Adipocyte (in vitro differentiated cells): Measurements from ENCODE around the gene AKAP11.

Experiments used
- DNase-seq: peaks from one replicate; pipeline ENCODE4 v3.0.0-alpha.2; 2015; ENCODE audit warnings: low read depth
- H3K27me3 ChIP-seq: replicated peaks from 2 replicates; pipeline ENCODE4 v1.7.0; 2013; ENCODE audit warnings: mild to moderate bottlenecking, low read length, moderate library complexity; ENCODE audit not compliant: control insufficient read depth, insufficient read depth
- H3K36me3 ChIP-seq: 2 replicates; pipeline ENCODE4 v1.7.0; 2013; ENCODE audit warnings: low read length, mild to moderate bottlenecking, moderate library complexity; ENCODE audit not compliant: control insufficient read depth, insufficient read depth, severe bottlenecking
- H3K4me1 ChIP-seq: 2 replicates; pipeline ENCODE4 v1.7.0; 2013; ENCODE audit warnings: mild to moderate bottlenecking, low read length, moderate library complexity; ENCODE audit not compliant: control insufficient read depth, insufficient read depth
- H3K4me3 ChIP-seq: 2 replicates; pipeline ENCODE4 v1.7.0; 2013; ENCODE audit warnings: mild to moderate bottlenecking, low read length, moderate library complexity
- H3K9ac ChIP-seq: 2 replicates; pipeline ENCODE4 v1.7.0; 2013; ENCODE audit warnings: mild to moderate bottlenecking, low read length, moderate library complexity
- H3K9me3 ChIP-seq: 2 replicates; pipeline ENCODE4 v1.7.0; 2013; ENCODE audit warnings: mild to moderate bottlenecking, low read length, moderate library complexity; ENCODE audit not compliant: control insufficient read depth

AKAP11 gene

DNA sequence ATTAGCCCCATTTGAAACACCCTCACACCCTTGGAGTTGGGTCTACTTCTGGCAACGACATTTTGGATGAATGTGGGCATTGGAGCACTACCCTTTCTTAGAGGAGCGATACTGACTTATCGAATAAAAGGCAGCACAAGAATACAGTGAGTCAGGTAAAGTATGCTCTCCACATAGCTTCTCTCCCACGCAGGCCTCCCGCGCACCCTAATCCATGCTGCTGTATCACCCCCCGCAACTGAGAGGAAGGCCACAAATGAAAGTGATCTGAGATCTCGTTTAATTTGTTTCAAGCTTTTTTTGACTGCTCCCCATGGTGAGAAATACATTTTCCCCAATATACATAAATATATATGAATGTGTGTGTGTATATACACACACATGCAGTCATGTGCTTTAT is 25.4 kb upstream of the AKAP11 start:
- H3K9me3 ChIP-seq, result no peaks in the 10 kb centered on the region
- no peak for DNase-seq

DNA sequence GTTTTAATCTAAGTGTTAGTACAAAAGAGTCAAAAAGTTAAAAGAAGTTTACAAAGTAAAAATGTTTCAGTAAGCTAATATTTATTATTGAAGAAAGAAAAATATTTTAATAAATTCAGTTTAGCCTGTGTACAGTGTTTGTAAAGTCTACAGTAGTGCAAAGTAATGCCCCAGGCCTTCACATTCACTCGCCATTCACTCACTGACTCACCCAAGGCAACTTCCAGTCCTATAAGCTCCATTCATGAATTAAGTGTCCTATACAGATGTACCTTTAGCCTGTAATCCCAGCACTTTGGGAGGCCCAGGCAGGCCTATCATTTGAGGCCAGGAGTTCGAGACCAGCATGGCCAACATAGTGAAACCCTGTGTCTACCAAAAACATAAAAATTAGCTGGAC is 24.1 kb upstream of the AKAP11 start:
- DNase-seq, result no peak
- H3K36me3 ChIP-seq, result no peaks in the 10 kb centered on the region
- no peaks in the 10 kb centered on the region for H3K9me3 ChIP-seq
- no peak overlapping the region for H3K4me3 ChIP-seq
- no peaks in the 10 kb centered on the region for H3K27me3 ChIP-seq
- no peaks in the 10 kb centered on the region for H3K4me1 ChIP-seq
- no peak overlapping the region for H3K9ac ChIP-seq

More for the DNA sequence above, 25.4 kb upstream of the AKAP11 start:
- no peak overlapping the region for H3K9ac ChIP-seq
- H3K4me1 ChIP-seq, result no peaks in the 10 kb centered on the region
- H3K36me3 ChIP-seq, result no peaks in the 10 kb centered on the region
- H3K27me3 ChIP-seq, result no peaks in the 10 kb centered on the region
- H3K4me3 ChIP-seq, result no peak overlapping the region

DNA sequence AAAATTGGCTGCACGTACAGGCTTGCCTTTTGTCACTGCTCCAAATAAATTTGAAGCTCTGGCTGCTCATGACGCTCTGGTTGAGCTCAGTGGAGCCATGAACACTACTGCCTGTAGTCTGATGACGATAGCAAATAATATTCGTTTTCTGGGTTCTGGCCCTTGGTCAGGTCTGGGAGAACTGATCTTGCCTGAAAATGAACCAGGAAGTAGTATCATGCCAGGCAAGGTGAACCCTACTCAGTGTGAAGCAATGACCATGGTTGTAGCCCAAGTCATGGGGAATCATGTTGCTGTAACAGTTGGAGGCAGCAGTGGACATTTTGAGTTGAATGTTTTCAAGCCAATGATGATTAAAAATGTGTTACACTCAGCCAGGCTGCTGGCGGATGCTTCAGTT is 16.1 kb upstream of the AKAP11 start:
- Histone ChIP-seq H3K4me3 (no peak overlapping the region), H3K9ac (no peak overlapping the region), H3K27me3 (no peaks in the 10 kb centered on the region), H3K36me3 (no peaks in the 10 kb centered on the region), H3K4me1 (no peaks in the 10 kb centered on the region), H3K9me3 (no peaks in the 10 kb centered on the region)
- no peak for DNase-seq

DNA sequence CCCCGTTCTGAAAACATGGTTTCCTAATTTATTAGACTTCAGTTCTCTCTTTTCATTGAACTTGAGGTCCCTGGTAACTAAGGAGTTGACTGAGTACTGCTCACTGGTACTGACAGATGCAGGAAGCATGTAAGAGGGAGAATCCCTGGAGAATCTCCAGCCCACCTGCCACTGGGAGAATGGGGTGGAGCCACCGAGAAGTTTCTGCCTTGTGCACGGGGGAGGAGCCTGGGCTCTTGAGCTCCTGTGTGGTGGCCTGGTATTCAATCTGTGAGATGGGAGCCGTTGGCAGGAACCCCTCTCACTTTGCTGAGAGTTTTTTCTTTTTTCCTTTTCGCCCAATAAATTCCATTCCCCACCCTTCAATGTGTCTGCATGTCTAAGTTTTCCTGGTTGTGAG is 13.2 kb upstream of the AKAP11 start:
- Histone ChIP-seq H3K36me3 (no peaks in the 10 kb centered on the region), H3K27me3 (no peaks in the 10 kb centered on the region), H3K4me1 (no peaks in the 10 kb centered on the region), H3K4me3 (no peak overlapping the region), H3K9me3 (no peaks in the 10 kb centered on the region), H3K9ac (no peak overlapping the region)
- DNase-seq, result no peak

DNA sequence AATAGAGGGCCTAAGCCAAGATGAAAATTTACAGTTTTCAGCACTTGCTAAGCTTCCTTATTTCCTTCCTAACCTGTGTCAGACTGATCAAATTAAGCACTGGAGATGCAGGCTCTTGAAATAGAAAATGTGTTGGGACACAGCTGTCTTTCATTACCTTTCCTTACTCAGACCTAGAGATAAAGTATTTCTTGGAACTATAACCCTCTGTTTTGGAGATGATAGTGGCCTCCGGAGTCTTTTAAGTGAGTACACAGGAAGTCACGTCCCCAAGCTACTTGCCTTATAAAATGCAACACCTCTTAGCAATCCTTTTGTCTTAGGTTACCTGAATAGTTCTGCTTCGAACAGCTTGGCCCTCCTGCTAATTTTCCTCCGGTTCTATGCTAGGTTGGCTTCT is 12.4 kb upstream of the AKAP11 start:
- H3K36me3 ChIP-seq, result no peaks in the 10 kb centered on the region
- H3K4me3 ChIP-seq, result no peak overlapping the region
- DNase-seq, result no peak
- no peaks in the 10 kb centered on the region for H3K9me3 ChIP-seq
- no peak overlapping the region for H3K9ac ChIP-seq
- no peaks in the 10 kb centered on the region for H3K4me1 ChIP-seq
- no peaks in the 10 kb centered on the region for H3K27me3 ChIP-seq

DNA sequence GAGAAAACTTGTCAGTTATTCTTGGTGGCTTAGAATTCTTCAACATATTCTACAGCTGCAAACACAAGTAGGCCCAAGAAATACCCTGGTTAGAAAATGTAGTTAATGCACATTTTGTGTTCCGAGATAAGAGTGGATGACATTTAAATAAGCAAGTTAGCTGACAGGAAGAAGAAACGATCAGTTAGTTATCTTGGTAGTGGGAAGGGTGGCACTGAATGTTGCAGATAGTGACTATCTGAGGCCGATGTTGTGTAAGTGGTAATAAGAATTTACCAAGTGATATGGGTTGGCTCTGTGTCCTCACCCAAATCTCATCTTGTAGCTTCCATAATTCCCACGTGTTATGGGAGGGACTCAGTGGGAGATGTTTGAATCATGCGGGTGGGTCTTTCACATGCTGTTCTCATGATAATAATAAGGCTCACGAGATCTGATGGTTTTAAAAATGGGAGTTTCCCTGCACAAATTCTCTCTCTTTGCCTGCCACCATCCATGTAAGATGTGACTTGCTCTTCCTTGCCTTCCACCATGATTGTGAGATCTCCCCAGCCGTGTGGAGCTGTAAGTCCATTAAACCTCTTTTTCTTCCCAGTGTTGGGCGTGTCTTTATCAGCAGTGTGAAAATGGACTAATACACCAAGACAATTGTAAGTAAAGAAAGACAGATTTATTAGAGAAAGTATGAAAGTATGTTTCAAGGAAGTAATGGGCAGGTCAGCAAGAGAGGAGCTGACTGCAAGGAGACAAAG is 10.9 kb upstream of the AKAP11 start:
- Histone ChIP-seq H3K9ac (no peak overlapping the region), H3K36me3 (no peaks in the 10 kb centered on the region), H3K27me3 (no peaks in the 10 kb centered on the region), H3K4me1 (peaks cover 1% of the 10 kb centered on the region), H3K4me3 (no peak overlapping the region), H3K9me3 (no peaks in the 10 kb centered on the region)
- DNase-seq, result no peak

DNA sequence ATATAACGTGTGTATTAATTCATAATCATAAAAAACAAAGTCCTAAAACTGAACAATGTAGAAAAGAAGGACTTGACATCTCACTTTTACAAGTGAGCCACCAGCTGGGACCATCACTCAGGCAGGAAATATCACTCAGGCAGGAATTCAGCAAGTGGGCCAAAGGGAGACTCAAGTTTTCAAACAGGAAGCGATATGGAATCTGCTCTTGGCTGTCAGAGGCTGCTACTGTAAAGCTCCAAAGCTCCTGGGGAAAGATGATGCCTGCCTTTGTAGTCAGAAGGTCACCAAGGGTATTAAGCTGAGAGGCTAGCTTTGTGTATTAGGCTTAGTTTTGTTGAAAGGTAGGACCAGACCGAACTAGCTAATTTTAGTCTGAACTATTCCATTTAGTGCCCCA is 5.5 kb upstream of the AKAP11 start:
- no peaks in the 10 kb centered on the region for H3K9me3 ChIP-seq
- peak; percentile 14 for DNase-seq
- H3K36me3 ChIP-seq, result no peaks in the 10 kb centered on the region
- no peaks in the 10 kb centered on the region for H3K27me3 ChIP-seq
- no peak overlapping the region for H3K9ac ChIP-seq
- no peak overlapping the region for H3K4me3 ChIP-seq
- H3K4me1 ChIP-seq, result peaks cover 14% of the 10 kb centered on the region

DNA sequence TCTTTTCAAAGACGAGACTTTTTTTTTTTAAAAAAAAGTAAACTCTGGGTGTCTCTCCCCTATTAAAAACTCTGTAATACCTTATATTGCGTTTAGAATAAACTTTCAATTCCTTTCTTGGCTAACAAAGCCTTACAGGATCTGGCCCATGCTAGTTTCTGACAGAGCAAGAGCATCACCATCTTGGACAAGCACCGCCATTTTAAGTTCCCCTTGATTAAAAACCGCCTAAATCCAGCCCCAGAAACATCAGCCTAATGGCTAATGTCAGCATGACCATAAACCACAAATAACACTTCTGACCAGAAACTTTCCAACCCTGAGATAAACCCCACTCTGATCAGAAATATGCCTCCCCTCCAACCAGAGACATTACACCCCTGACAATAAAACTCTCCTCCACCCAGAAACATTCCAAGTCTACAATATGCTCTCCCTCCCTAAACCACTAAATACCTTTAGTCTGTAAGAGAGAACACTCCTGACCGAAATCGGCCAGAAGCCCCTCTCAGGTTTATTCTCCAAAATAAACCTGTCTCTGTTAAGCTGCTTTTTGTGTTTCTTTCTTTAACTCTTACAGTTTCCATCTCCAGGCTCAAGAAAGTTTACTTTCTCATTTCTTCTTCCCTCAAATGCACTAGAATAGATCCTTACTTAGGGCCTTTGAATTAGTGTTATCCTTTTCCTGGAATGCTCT is 1.6 kb upstream of the AKAP11 start:
- H3K9ac ChIP-seq, result no peak overlapping the region
- peaks cover 36% of the 10 kb centered on the region for H3K4me1 ChIP-seq
- no peaks in the 10 kb centered on the region for H3K27me3 ChIP-seq
- no peak for DNase-seq
- H3K36me3 ChIP-seq, result no peaks in the 10 kb centered on the region
- H3K4me3 ChIP-seq, result no peak overlapping the region
- no peaks in the 10 kb centered on the region for H3K9me3 ChIP-seq

DNA sequence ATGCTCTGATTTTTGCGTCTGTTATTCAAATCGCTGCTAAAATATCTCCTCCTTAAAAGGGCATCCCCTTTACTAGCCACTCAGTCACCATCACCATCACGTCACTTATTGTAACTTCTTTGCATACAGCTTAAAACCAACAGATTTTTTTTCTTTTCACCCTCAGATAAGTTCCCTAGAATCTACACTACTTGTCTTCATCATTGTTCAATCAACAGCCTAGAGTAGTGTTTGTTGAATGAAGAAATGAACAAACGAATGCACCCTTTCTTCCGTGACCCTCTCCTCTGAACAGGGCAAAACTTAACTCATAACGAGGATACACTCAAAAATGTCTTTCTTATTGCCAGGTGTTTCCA is 1.1 kb upstream of the AKAP11 start:
- Histone ChIP-seq H3K9ac (peak overlapping the region; percentile 81), H3K27me3 (no peaks in the 10 kb centered on the region), H3K9me3 (no peaks in the 10 kb centered on the region), H3K4me3 (peak overlapping the region; percentile 88), H3K36me3 (no peaks in the 10 kb centered on the region), H3K4me1 (peaks cover 36% of the 10 kb centered on the region)
- no peak for DNase-seq

DNA sequence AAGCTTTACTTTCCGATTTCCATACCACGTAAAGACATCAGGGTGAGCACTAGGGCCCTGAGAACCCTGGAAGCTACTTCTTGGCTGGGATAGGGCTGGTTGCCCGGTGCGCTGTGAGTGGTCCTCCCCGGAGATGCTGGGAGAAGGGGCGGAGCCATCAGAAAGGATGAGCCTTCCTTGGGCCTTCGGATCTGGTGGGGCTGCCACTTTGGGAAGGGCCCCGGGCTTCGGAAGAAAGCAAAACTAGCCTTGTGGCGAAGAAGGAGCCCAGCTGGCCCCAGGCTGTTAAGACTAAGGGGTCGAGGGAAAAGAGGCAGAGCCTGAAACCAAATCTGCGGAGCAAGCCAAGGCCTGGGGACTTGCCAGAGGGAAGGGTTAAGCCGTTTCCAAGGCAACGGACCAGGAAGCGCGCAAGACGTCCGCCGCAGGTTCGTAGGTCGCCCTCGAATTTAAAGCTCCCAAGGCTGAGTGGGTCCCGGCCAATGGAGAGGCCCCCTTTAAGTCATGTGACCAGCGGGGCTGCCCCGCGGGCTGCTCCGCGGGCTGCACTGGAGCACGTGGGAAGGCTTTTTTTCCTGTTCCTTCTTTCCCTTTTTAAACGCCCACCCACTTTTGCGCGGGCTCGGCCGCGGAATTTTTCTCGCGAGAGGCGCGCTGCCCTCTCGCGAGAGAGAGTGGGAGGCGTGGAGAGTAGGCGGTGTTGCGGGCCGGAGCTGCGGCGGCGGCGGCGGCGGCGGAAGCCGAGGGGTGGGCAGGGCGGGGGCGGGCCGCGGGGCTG is 426 bp upstream of the AKAP11 start:
- H3K4me1 ChIP-seq, result peaks cover 30% of the 10 kb centered on the region
- peak overlapping the region; percentile 81 for H3K9ac ChIP-seq
- H3K27me3 ChIP-seq, result no peaks in the 10 kb centered on the region
- H3K9me3 ChIP-seq, result no peaks in the 10 kb centered on the region
- peak overlapping the region; percentile 88 for H3K4me3 ChIP-seq
- no peaks in the 10 kb centered on the region for H3K36me3 ChIP-seq
- peak; percentile 99 for DNase-seq

DNA sequence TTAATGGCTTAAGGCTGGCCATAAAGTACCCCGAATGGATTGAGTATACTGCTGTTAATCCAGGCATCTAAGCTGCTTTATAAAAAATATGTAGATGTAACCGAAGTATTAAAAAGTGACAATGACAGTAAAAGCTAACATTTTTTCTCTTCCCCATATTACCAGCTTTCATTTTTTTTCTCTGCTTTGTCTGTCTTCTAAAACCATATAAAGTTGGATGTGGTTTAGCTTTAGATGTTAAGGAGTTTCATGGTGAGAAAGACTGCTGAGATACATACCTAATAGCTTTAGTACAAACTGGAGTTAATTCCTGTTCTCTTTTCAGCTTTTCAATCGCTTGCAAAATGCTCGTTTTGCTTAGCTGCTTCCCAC is 838 bp downstream of the AKAP11 start:
- H3K4me3 ChIP-seq, result peak overlapping the region; percentile 94
- DNase-seq, result peak; percentile 22
- H3K9me3 ChIP-seq, result no peaks in the 10 kb centered on the region
- H3K36me3 ChIP-seq, result no peaks in the 10 kb centered on the region
- peaks cover 33% of the 10 kb centered on the region for H3K4me1 ChIP-seq
- peak overlapping the region; percentile 92 for H3K9ac ChIP-seq
- no peaks in the 10 kb centered on the region for H3K27me3 ChIP-seq
